Measurements from ENCODE around the gene ASAH2B.

The ASAH2B gene

DNA sequence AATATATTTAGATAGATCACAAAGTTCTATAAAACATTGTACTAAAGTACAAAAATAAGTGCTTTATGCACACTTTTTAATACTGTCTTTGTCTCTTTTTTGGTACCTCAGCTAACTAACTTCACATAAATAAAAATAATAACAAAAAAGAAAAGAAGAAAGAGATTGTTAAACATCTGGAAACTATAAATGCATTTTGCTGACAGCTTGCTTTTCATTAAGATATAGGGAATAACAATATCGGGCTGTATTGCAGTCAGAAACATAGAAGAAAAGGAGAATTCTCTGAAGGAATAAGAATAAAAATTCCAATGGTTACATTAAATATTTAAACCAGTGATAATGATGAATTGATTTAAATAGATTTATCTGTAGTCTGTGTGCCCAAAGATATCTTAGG lies 59.9 kb downstream of the ASAH2B start:
- no peak for DNase-seq

DNA sequence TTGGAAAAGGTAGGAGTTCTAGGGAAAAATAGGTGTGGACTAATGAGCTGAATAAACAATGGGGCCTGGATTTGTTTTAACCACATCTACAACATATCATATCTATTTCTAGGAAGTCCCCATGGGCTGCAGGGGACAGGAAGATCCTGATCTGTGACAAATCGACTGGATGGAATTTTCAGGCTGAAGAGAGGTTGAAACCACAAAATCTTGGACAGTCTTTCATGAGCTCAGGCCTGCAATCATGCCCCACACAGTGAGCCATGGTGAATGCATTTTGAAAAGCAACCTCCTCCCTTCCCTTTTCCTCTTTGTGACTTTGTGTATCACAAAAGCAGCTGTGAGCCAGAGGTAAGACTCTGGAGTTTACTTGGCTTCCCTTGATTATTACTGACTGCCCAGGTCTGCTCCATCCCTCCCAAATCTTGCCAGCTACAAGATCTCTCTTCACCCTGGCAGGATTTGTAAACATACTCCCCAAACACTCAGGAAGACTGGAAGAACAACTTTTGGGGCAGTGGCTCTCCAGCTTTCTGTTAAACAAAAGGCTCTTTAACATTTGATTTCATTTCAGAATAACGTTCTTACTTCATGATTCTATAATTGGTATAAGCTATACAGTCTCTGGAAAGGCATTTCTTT lies 66.4 kb downstream of the ASAH2B start:
- peak; percentile 2 for DNase-seq

DNA sequence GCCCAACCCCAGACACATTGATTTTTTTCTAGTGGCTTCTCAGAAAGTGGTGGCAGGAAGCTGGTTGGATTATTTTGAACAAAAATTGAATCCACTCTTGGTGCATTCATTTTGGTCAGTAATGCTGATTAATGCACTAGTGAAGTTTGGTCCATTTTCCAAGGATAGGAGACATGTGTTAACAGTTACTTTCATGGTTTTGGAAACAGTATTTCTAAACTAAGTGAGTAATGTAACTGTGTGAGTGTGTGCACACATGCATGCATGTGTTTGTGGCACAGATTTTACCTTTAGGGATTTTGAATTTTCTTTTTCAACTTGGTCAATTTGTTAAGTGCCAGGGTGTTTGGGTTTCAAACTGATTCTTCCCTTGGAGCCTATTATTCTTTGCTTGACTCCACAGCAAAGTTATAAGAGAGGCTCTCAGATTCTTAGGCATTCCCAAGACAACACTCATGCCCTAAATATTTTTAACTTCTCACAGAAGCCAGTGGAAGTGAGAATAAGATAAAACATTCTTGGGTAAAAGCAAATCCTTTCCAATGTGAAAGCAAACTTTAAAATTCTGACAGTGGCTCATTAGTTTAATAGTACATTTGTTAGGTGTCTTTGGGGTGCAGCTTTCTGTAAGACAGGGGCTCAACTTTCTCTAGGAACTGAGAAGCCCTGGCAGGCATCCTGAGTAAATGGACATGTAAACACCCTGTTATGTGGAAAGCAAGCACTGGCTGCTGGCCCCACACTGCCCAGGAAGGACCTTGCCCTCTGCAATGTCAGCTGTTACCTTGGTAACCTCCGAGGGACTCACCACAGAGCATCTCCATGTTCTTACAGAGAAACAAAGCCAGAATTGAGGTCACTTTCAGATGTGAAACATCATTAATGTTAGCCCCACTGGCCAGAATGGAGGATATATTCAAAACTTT lies 68.4 kb downstream of the ASAH2B start:
- peak; percentile 12 for DNase-seq
